Uterus (tissue), 4 donors: Measurements from ENCODE around the gene COMMD9. TPM values are rescaled to one million over a fixed set of nuclear protein-coding genes. Genes with fewer than 3 reads are reported as not detected.

Source experiments
- DNase-seq, 2 donors: peaks; one replicate each; pipeline ENCODE4 v3.0.0-alpha.2; 2019 to 2020
- H3K27ac ChIP-seq, 2 donors: fragments of 200-600 bp; sonication (generic); 1 replicate in 1 of 2; 2 replicates in 1 of 2; pipeline ENCODE4 v1.5.1; 2016 to 2018
- H3K27me3 ChIP-seq, 2 donors: fragments of 200-600 bp; sonication (generic); one replicate each; pipeline ENCODE4 v1.5.1; 2018 to 2019; ENCODE audit warnings: control low read depth in 1 of 2
- H3K36me3 ChIP-seq, 2 donors: fragments of 200-600 bp; sonication (generic); one replicate each; pipeline ENCODE4 v1.5.1; 2019; ENCODE audit warnings: control low read depth in 1 of 2
- H3K4me1 ChIP-seq, 2 donors: fragments of 200-600 bp; sonication (generic); one replicate each; pipeline ENCODE4 v1.5.1; 2018 to 2019; ENCODE audit warnings: control low read depth in 1 of 2
- H3K4me3 ChIP-seq, 2 donors: fragments of 200-600 bp; sonication (generic); 1 replicate in 1 of 2; 2 replicates in 1 of 2; pipeline ENCODE4 v1.5.1; 2018 to 2019; ENCODE audit warnings: mild to moderate bottlenecking in 1 of 2
- H3K9me3 ChIP-seq, 2 donors: fragments of 200-600 bp; sonication (generic); one replicate each; pipeline ENCODE4 v1.5.1; 2019; ENCODE audit warnings: control low read depth in 1 of 2
- CTCF ChIP-seq, 4 experiments: fragments of 200-600 bp in 2 of 4; fragments of 450-650 bp in 2 of 4; sonication (generic) in 2 of 4; IDR thresholded peaks; one replicate each; pipeline ENCODE4 v1.5.1; 2016 to 2019; ENCODE audit warnings: antibody characterized with exemption in 4 of 4, mild to moderate bottlenecking in 2 of 4, moderate library complexity in 1 of 4
- POLR2A ChIP-seq, 2 donors: fragments of 450-650 bp; IDR thresholded peaks; one replicate each; pipeline ENCODE4 v1.6.1; 2016; ENCODE audit warnings: antibody characterized with exemption in 2 of 2, mild to moderate bottlenecking in 1 of 2, moderate library complexity in 1 of 2
- intact Hi-C: fragments of 100-400 bp; cut with DNase I; formaldehyde crosslinking; loops from one replicate; pipeline ENCODE4 v1.15.1; 2023; ENCODE audit warnings: low total_unique reads
- total RNA-seq, 4 donors: library from RNA; depleted of rRNA in 3 of 4; stranded (reverse); fragments of >200 nt in 3 of 4; gene quantifications; one replicate each; pipeline versions ENCODE4 v1.1.0 to v1.2.4, GENCODE V29; 2014 to 2023
- donor health status: DM: yes; HTN: yes; CAD: no.

COMMD9 gene
- total RNA-seq, 4 donors from 2014 or later, result 10.5 to 30.2 (median 22.8) TPM

- no peak for TF ChIP-seq CTCF (IDR thresholded peaks at IDR 0.05)
- TF ChIP-seq POLR2A (IDR thresholded peaks at IDR 0.05), result no peak
- Histone ChIP-seq H3K4me1 (no peaks in the 10 kb centered on the region), H3K9me3 (no peaks in the 10 kb centered on the region), H3K4me3 (no peak within 1 kb of the TSS), H3K27ac (no peak within 1 kb of the TSS), H3K36me3 (no peaks in the 10 kb centered on the region), H3K27me3 (no peaks in the 10 kb centered on the region)
- no peak for DNase-seq
- intact Hi-C loops, result no loop called here
Observed at GRCh38 chr11:36295926-36296325, 6.7 kb upstream of the COMMD9 start, which contains the start of gene PRR5L. TSS of gene PRR5L (plus strand) at chr11:36296288. CDS start at chr11:36401122, 104,834 bp downstream.

GRCh38 chr11:36292311-36292722 is 3.1 kb upstream of the COMMD9 start:
- Histone ChIP-seq H3K9me3 (no peaks in the 10 kb centered on the region), H3K4me1 (peaks cover 0 to 3% of the 10 kb centered on the region in 2 donors), H3K27ac (no peak overlapping the region), H3K27me3 (no peaks in the 10 kb centered on the region), H3K4me3 (no peak overlapping the region), H3K36me3 (no peaks in the 10 kb centered on the region)
- DNase-seq, result no peak
- intact Hi-C loops, result no loop called here
- TF ChIP-seq CTCF (IDR thresholded peaks at IDR 0.05), result peak; percentile 14 to 52 (median 33)
- no peak for TF ChIP-seq POLR2A (IDR thresholded peaks at IDR 0.05)

- no peaks in the 10 kb centered on the region for H3K36me3 ChIP-seq
- H3K4me3 ChIP-seq, result peak overlapping the region; percentile 55 to 62
- no peaks in the 10 kb centered on the region for H3K27me3 ChIP-seq
- peak overlapping the region; percentile 12 to 30 for H3K27ac ChIP-seq
- no peaks in the 10 kb centered on the region for H3K9me3 ChIP-seq
- intact Hi-C loops, result no loop called here
- TF ChIP-seq CTCF (IDR thresholded peaks at IDR 0.05) (no peak), POLR2A (IDR thresholded peaks at IDR 0.05) (no peak)
- no peak for DNase-seq
- peaks cover 0 to 3% of the 10 kb centered on the region in 2 donors for H3K4me1 ChIP-seq
Observed at GRCh38 chr11:36288442-36289225, 590 bp downstream of the COMMD9 start.

GRCh38 chr11:36282926-36283325 is 6.3 kb downstream of the COMMD9 start:
- Histone ChIP-seq H3K27me3 (no peaks in the 10 kb centered on the region), H3K4me3 (no peak overlapping the region), H3K27ac (no peak overlapping the region), H3K36me3 (no peaks in the 10 kb centered on the region), H3K9me3 (no peaks in the 10 kb centered on the region), H3K4me1 (no peaks in the 10 kb centered on the region)
- TF ChIP-seq POLR2A (IDR thresholded peaks at IDR 0.05) (no peak), CTCF (IDR thresholded peaks at IDR 0.05) (no peak)
- no peak for DNase-seq
- intact Hi-C loops, result no loop called here

GRCh38 chr11:36281850-36282249 is 7.4 kb downstream of the COMMD9 start:
- Histone ChIP-seq H3K36me3 (no peaks in the 10 kb centered on the region), H3K9me3 (no peaks in the 10 kb centered on the region), H3K4me1 (no peaks in the 10 kb centered on the region), H3K27ac (no peak overlapping the region), H3K27me3 (no peaks in the 10 kb centered on the region), H3K4me3 (no peak overlapping the region)
- no peak for TF ChIP-seq POLR2A (IDR thresholded peaks at IDR 0.05)
- no peak for TF ChIP-seq CTCF (IDR thresholded peaks at IDR 0.05)
- no peak for DNase-seq
- intact Hi-C loops, result no loop called here
